ENCODE results near the gene CAMTA1.

CAMTA1 gene

DNA sequence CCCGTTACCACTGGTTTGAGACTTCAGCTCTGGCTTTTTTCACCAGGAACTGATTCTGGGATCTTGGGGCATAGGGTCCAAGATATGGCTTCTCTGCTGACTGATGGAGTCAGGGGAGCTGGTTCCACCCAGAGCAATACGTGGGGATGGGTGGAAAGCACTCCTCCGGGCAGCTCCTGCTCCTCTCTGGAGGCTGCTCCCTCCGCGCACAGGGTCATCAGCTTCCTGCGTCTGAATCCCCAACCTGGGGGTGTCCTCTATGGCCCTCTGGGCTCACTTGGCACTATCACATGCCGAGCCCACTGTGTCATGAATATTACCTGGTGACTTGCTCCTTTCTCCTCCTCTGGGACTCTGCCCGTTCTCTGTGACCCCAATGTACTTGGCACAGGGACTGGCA, 580.5 kb downstream of the CAMTA1 start:
- no peak overlapping the region for H3K4me3 ChIP-seq (ENCODE audit: low read length)
- TF ChIP-seq, protein P1, sequence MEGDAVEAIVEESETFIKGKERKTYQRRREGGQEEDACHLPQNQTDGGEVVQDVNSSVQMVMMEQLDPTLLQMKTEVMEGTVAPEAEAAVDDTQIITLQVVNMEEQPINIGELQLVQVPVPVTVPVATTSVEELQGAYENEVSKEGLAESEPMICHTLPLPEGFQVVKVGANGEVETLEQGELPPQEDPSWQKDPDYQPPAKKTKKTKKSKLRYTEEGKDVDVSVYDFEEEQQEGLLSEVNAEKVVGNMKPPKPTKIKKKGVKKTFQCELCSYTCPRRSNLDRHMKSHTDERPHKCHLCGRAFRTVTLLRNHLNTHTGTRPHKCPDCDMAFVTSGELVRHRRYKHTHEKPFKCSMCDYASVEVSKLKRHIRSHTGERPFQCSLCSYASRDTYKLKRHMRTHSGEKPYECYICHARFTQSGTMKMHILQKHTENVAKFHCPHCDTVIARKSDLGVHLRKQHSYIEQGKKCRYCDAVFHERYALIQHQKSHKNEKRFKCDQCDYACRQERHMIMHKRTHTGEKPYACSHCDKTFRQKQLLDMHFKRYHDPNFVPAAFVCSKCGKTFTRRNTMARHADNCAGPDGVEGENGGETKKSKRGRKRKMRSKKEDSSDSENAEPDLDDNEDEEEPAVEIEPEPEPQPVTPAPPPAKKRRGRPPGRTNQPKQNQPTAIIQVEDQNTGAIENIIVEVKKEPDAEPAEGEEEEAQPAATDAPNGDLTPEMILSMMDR (IDR thresholded peaks at IDR 0.05; ENCODE audit: insufficient read depth, low read depth, low read length, missing control alignments) = no peak
- DNase-seq (ENCODE audit: low read depth) = no peak

DNA sequence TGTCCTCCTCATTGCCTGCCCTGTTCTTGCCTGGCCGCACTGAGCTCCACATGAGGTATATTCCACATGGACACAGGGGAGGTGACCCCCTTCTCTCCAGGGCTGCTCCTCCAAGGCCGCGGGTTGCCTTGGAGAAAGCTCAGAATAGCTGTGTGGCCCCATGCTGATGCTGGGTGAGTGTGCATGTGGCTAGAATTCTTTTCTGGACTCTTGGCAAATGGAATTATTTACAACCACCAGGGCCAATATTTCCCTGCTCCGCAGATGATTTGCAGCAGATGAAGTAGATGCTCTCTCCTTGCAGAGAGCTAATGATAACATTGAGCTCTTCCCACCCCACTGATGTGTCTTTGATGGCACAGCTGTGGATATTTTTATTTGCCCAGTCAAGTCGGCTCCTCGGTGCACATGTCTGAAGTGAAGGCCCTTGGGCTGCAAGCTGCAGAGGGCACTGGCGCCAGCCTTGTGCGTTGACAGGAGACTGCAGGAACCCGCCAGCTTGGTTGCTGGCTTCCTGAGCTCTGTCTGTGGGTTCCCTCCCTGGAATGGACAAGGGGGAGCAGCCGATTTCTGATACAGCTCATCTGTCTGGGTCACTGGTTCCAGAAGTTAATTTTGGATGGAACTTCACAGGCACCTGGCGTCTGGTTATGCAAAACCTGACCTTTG, 581.2 kb downstream of the CAMTA1 start:
- DNase-seq (ENCODE audit: low read depth) = no peak
- no peak overlapping the region for H3K4me3 ChIP-seq (ENCODE audit: low read length)
- TF ChIP-seq, protein P1 (IDR thresholded peaks at IDR 0.05; ENCODE audit: insufficient read depth, low read depth, low read length, missing control alignments) = no peak

DNA sequence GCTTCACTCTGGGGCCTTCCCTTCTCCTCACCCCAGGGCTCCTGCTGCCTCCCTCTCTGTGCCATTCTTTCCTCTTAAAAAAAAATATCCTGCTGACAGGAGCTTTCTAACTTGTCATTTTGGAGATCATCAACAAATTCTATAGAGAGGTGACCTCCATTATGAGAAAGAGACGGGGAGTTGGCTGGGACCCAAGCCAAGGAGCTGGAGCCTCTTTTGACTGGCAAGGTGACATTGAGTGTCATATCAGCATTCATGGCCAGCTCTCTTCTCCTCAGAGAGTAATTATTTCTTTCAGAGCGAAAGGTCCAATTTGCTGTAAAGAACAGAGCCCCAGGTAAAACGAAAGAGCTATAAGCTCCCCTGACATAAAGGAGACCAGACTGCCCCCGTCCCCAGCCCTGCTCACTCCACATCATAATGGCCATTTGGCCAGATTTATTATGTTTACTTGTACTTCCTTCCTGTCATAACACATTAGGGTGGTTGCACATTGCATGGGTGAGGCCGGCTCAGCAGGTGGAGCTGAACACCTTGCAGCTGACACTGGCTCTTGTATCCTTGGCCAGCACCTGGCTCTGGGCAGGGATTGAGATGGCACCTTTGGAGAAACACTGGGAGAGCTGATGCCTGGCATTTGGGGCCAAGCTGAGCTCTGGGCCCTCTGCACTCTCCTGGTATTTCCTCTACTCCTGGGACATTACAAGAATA, 581.9 kb downstream of the CAMTA1 start:
- TF ChIP-seq, protein P1 (IDR thresholded peaks at IDR 0.05; ENCODE audit: insufficient read depth, low read depth, low read length, missing control alignments) = no peak
- no peak overlapping the region for H3K4me3 ChIP-seq (ENCODE audit: low read length)
- no peak for DNase-seq (ENCODE audit: low read depth)

DNA sequence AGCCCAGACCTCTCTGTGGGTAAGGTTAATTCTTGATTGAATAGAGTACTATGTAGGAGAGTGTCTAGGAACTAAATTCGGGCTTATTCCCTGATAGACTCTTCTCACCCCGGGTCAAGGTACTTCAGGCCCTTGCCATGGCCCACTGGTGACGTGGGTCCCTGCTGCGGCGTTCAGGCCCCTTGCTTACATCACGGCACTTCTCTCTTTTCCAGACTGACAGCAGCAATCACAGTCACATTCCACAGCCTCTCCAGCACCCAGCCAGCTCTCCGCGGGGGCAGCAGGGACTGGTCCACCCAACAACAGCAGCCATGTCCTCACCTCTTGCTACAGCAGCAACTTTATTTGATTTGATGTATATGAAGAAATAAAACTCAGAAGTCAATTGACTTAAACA, 584.6 kb downstream of the CAMTA1 start:
- TF ChIP-seq, protein P1 (IDR thresholded peaks at IDR 0.05; ENCODE audit: insufficient read depth, low read depth, low read length, missing control alignments) = no peak
- no peak overlapping the region for H3K4me3 ChIP-seq (ENCODE audit: low read length)
- no peak for DNase-seq (ENCODE audit: low read depth)

DNA sequence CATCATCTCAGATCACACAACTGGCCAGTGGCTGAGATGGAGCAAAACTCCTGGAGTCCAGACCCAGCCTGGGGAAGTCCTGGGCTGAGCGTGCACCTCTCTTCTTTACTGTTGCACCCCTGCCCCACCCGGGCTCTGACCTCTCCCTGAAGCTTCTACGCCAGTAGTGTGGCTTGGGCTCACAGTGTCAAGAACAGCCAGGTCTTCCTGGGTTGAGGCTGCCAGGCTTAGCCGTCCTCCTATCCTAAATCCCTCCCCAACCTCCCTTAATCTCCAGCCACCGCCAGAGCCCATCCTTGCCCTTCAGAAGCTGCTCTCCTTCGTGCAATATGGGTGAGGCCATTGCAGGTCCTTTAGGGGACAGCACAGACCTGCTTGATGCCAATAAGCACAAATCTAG, 586.7 kb downstream of the CAMTA1 start:
- TF ChIP-seq, protein P1 (IDR thresholded peaks at IDR 0.05; ENCODE audit: insufficient read depth, low read depth, low read length, missing control alignments) = no peak
- no peak overlapping the region for H3K4me3 ChIP-seq (ENCODE audit: low read length)
- DNase-seq (ENCODE audit: low read depth) = no peak

- no peak for DNase-seq (ENCODE audit: low read depth)
- no peak overlapping the region for H3K4me3 ChIP-seq (ENCODE audit: low read length)
- TF ChIP-seq, protein P1 (IDR thresholded peaks at IDR 0.05; ENCODE audit: insufficient read depth, low read depth, low read length, missing control alignments) = no peak
Measured at GRCh38 chr1:7372477-7373120, 587.3 kb downstream of the CAMTA1 start.

All from epithelial cell of esophagus (primary cell).